ENCODE results near the gene BCL10.

BCL10 gene

DNA sequence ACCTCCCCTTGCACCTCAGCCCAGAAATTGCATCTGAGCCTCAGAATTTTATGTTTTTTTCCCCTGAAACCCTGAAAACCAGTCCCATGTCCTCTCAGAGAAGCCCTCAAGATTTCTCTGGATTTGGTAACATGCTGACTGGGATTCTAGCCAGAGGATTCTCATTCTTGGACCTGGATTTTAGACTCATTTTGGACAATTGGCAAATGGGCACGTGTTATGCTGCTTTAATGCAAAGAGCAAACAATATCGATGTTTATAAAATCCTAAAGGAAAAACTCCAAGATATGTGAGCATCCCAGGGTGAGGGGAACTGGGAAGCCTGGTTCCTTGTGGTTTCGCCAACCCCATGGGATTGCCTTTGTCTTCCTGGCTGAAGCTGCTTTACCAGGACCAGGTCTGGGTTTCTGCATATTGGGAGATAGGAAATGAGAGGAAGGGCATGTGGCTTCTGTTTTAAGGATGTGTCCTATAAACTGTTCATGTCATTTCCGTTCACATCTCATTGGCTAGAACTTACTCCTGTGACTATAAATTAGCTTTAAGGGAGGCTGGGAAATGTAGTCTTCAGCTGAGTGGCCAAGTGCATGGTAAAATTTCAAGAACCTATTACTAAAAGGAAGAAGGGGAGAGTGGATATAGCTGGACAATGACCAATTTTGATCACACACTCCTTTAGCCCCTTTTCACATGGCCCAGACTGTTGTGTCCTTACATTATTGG lies 27.2 kb upstream of the BCL10 start:
- no peak for FAIRE-seq
- no peak for DNase-seq (ENCODE audit: extremely low spot score, insufficient read length, low read depth)

GRCh38 chr1:85300140-85300539 lies 23.7 kb upstream of the BCL10 start:
- DNase-seq (ENCODE audit: extremely low spot score, insufficient read length, low read depth) (no peak), FAIRE-seq (no peak)

DNA sequence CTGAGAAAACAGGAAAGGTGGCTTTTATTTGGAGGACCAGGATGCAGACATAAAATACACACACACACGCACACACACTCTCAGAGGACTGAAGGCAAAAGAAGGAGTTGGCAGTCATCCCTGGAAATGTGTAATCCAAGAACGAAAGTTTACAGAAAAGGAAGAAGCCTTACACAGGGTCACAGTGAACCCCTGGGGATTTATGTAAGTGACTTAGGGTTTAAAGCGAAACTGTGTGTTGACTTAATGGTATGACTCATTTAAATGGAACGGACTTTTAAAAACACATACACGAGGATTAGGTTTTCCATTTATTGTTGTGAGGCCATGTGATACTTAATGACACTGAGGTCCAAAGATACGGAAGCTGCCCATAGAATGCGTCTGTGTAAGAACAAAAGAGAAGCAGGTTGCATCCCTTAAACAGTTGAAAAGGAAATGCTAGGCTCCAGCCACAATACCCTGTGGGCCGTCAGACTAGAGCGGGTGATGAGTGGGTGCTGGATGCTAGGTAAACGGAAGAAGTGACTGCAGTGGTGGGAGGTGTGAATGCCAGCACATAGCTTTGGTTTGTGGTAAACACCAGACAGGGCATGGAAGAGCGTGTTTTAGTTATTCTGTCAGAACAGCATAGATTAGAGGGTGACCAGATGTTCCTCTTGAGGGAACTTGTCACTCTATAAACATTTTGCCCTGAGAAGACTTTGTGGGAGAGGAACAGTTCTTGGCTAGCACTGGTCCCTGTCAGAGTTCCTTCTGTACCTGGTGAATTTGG lies 21.6 kb upstream of the BCL10 start:
- DNase-seq (ENCODE audit: extremely low spot score, insufficient read length, low read depth) (peak; percentile 54), FAIRE-seq (peak; percentile 93)

GRCh38 chr1:85297538-85297854 lies 21.1 kb upstream of the BCL10 start:
- FAIRE-seq = no peak
- DNase-seq (ENCODE audit: extremely low spot score, insufficient read length, low read depth) = no peak

GRCh38 chr1:85296980-85297379 lies 20.5 kb upstream of the BCL10 start:
- FAIRE-seq (no peak), DNase-seq (ENCODE audit: extremely low spot score, insufficient read length, low read depth) (no peak)

DNA sequence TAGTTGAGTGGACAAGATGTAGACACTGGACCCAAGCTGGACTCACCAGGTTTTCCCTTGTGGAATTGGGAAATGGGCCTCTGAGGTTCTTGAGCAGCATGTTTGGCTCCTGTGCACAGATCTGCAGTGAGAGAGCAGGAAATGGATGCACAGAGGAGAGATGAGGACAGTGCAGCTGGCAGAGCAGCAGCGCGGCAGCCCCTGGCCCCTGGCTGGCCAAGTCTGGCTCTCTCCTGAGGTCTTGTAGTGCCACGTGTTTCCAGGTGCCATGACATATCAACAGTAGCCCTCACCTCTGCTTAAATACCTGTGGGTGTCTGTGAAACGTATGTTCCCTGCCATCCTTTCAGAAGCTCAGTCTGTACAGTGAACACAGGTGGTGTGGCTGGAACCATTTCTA lies 19.2 kb upstream of the BCL10 start:
- DNase-seq (ENCODE audit: extremely low spot score, insufficient read length, low read depth) = no peak
- no peak for FAIRE-seq

DNA sequence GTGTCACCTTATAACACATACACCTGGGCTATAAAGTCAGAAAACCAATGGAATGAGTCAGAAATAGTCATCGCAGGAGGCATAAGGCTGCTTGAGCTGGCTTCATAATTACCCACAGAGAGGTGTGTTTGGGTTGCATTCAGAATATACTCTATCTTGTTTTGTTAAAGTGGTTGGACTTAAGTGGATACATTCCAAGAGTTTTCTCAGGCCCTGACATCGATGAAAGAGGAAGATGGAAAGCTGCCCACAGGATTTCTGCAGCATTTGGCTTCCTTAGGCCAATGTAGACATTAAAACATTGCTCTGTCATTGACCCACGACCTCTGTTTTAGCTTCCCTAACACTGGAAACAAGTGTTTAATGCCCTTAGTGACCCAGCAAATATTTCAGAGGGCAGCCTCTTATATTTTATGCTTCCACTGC lies 18.6 kb upstream of the BCL10 start:
- FAIRE-seq (no peak), DNase-seq (ENCODE audit: extremely low spot score, insufficient read length, low read depth) (no peak)

- FAIRE-seq (no peak), DNase-seq (ENCODE audit: extremely low spot score, insufficient read length, low read depth) (no peak)
Measured at GRCh38 chr1:85290826-85291225, 14.4 kb upstream of the BCL10 start.

- FAIRE-seq (no peak), DNase-seq (ENCODE audit: extremely low spot score, insufficient read length, low read depth) (no peak)
Measured at GRCh38 chr1:85289848-85290335, 13.5 kb upstream of the BCL10 start.

DNA sequence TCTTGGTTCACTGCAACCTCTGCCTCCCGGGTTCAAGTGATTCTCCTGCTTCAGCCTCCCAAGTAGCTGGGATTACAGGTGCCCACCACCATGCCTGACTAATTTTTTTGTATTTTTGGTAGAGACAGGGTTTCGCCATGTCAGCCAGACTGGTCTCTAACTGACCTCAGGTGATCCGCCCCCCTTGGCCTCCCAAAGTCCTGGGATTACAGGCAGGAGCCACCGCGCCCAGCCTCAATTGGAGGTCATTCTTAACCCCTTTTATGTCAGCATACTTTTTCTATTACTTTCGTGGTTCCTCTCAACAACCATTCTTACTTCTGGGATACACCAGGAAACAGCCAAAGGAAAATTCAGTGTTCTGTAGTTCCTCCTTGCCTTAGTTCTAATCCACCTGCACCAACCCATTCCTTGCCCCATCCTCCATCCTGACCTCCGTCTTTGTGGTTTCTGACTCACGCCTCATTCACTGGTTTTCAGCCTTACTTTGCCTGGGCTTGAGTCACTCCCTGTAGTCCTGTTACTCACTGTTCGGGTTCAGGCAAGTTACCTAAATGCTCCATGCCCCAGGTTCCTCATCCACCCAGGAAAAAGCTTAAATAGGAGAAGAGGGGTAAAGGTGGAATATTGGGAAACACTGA lies 12.9 kb upstream of the BCL10 start:
- FAIRE-seq (no peak), DNase-seq (ENCODE audit: extremely low spot score, insufficient read length, low read depth) (no peak)

GRCh38 chr1:85284202-85284601 lies 7.8 kb upstream of the BCL10 start:
- DNase-seq (ENCODE audit: extremely low spot score, insufficient read length, low read depth) (no peak), FAIRE-seq (no peak)

GRCh38 chr1:85283475-85284199 lies 7.2 kb upstream of the BCL10 start:
- FAIRE-seq = no peak

DNA sequence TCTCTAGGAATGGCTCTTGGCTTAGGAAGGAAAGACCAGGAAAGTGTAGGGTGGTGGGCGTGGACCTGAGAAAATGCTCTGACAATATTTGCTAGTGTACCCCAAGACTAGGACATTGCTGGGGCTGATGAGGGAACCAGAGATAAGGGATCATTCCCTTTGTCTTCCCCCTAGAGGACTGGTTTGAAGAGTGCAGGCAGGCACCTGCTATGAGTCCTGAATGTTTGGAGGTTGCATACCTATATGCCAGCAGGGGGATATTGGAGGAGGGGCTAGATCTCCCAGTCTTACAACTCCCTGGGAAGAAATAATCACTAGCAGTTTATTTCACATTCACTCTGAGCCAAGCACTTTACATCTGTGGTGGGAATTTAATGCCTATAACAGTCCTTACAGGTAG lies 6.0 kb upstream of the BCL10 start:
- FAIRE-seq = no peak
- no peak for DNase-seq (ENCODE audit: extremely low spot score, insufficient read length, low read depth)

More at GRCh38 chr1:85283475-85284199, 7.2 kb upstream of the BCL10 start:
- DNase-seq (ENCODE audit: extremely low spot score, insufficient read length, low read depth) = no peak

- FAIRE-seq (no peak), DNase-seq (ENCODE audit: extremely low spot score, insufficient read length, low read depth) (no peak)
Measured at GRCh38 chr1:85280636-85281035, 4.2 kb upstream of the BCL10 start.

GRCh38 chr1:85279458-85280080 lies 3.1 kb upstream of the BCL10 start:
- no peak for DNase-seq (ENCODE audit: extremely low spot score, insufficient read length, low read depth)
- no peak for FAIRE-seq

- FAIRE-seq = no peak
- no peak for DNase-seq (ENCODE audit: extremely low spot score, insufficient read length, low read depth)
Measured at GRCh38 chr1:85278853-85279314, 2.5 kb upstream of the BCL10 start.

GRCh38 chr1:85277802-85278201 lies 1.4 kb upstream of the BCL10 start:
- no peak for FAIRE-seq

GRCh38 chr1:85276978-85277639 lies 677 bp upstream of the BCL10 start:
- DNase-seq (ENCODE audit: extremely low spot score, insufficient read length, low read depth) (no peak), FAIRE-seq (no peak)

More at GRCh38 chr1:85277802-85278201, 1.4 kb upstream of the BCL10 start:
- no peak for DNase-seq (ENCODE audit: extremely low spot score, insufficient read length, low read depth)

DNA sequence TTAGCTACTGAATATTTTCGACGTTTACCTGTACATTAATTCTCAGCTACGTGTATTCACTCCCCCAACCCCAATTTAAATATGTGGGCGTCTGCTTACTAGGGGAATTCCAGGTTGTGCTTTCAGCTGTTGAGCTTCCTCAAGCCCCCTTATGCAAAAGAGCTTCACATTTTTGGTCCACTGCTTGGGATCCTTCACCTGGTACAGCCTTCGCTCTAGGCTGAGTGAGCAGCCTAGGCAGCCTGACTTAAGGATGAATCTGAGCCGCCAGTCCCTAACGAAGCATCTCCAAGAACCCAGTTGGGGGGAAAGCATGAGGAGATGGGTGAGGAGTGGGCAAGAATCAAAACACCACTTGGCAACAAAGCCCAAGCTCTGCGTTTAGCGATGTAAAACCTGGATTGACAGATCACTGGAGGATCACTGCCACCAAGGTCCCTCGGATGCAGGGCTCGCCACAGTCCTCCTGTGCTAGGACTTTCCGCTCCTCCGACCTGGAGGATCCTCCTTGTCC lies 674 bp downstream of the BCL10 start:
- no peak for DNase-seq (ENCODE audit: extremely low spot score, insufficient read length, low read depth)
- no peak for FAIRE-seq

All from GM18507 (cell line).